NCI-H748 (cell line): ENCODE data around the gene STAC2.
"Not testable (repeated sequence)": the region's sequence is repeated elsewhere in the genome, so short reads cannot be mapped to it uniquely, and the experiment has no call there.

ENCODE experiments used
- DNase-seq: peaks from one replicate; lab custom pipeline; 2025; ENCODE audit not compliant: unreplicated experiment; lab: John Stamatoyannopoulos, UW

Gene STAC2

GRCh38 chr17:39191750-39192510 is 33.8 kb downstream of the STAC2 start:
- no peak for DNase-seq

- DNase-seq: no peak
Observed at GRCh38 chr17:39187152-39187830, 38.5 kb downstream of the STAC2 start.

- no peak for DNase-seq
Observed at GRCh38 chr17:39186481-39187002, 39.2 kb downstream of the STAC2 start.

GRCh38 chr17:39183720-39184119 is 42.0 kb downstream of the STAC2 start:
- no peak for DNase-seq

- DNase-seq: no peak
Observed at GRCh38 chr17:39183045-39183444, 42.7 kb downstream of the STAC2 start.

- no peak for DNase-seq
Observed at GRCh38 chr17:39181303-39181702, 44.4 kb downstream of the STAC2 start.

GRCh38 chr17:39178536-39178935 is 47.2 kb downstream of the STAC2 start:
- peak; percentile 31 for DNase-seq

- DNase-seq: peak; percentile 20
Observed at GRCh38 chr17:39177256-39177655, 48.5 kb downstream of the STAC2 start.

- no peak for DNase-seq
Observed at GRCh38 chr17:39175695-39176093, 50.1 kb downstream of the STAC2 start.

- peak; percentile 66 for DNase-seq
Observed at GRCh38 chr17:39174920-39175694, 50.6 kb downstream of the STAC2 start.

- DNase-seq: no peak
Observed at GRCh38 chr17:39173526-39174274, 52.0 kb downstream of the STAC2 start.

GRCh38 chr17:39173080-39173479 is 52.7 kb downstream of the STAC2 start:
- no peak for DNase-seq

- no peak for DNase-seq
Observed at GRCh38 chr17:39171933-39172332, 53.8 kb downstream of the STAC2 start.

GRCh38 chr17:39170558-39170957 is 55.2 kb downstream of the STAC2 start:
- no peak for DNase-seq

- DNase-seq: no peak
Observed at GRCh38 chr17:39170109-39170508, 55.6 kb downstream of the STAC2 start.

- DNase-seq: no peak
Observed at GRCh38 chr17:39169518-39169917, 56.2 kb downstream of the STAC2 start.

GRCh38 chr17:39169101-39169500 is 56.6 kb downstream of the STAC2 start:
- no peak for DNase-seq

- DNase-seq: not testable (repeated sequence)
Observed at GRCh38 chr17:39168503-39168902, 57.2 kb downstream of the STAC2 start.

GRCh38 chr17:39167476-39167875 is 58.3 kb downstream of the STAC2 start:
- DNase-seq: no peak

GRCh38 chr17:39166437-39167335 is 59.1 kb downstream of the STAC2 start:
- DNase-seq: no peak
